Lower lobe of right lung (tissue), 2 donors: ENCODE data around the gene SLC7A1. TPM values are rescaled to one million over a fixed set of nuclear protein-coding genes. Genes with fewer than 3 reads are reported as not detected.

Source experiments
- ATAC-seq, 2 donors: fragments of 200-7000 bp; cut with Tn5 transposase; one replicate each; pipeline ENCODE4 v1.9.1; 2020 to 2022; ENCODE audit warnings: mild to moderate bottlenecking in 2 of 2, moderate library complexity in 2 of 2
- DNase-seq: peaks from one replicate; pipeline ENCODE4 v3.0.0-alpha.2; 2020
- H3K27ac ChIP-seq: fragments of 200-600 bp; one replicate; pipeline ENCODE4 v1.8.0; 2022
- H3K27me3 ChIP-seq: fragments of 200-600 bp; one replicate; pipeline ENCODE4 v1.8.0; 2022; ENCODE audit warnings: low read depth
- H3K36me3 ChIP-seq: fragments of 200-600 bp; one replicate; pipeline ENCODE4 v1.8.0; 2022; ENCODE audit warnings: mild to moderate bottlenecking
- H3K4me1 ChIP-seq: fragments of 200-600 bp; one replicate; pipeline ENCODE4 v1.8.0; 2022
- H3K4me3 ChIP-seq: fragments of 200-600 bp; one replicate; pipeline ENCODE4 v1.8.0; 2022; ENCODE audit warnings: mild to moderate bottlenecking
- H3K9me3 ChIP-seq: fragments of 200-600 bp; one replicate; pipeline ENCODE4 v1.8.0; 2022
- intact Hi-C: fragments of 100-400 bp; cut with DNase I; formaldehyde crosslinking; loops from one replicate; pipeline ENCODE4 v1.11.0; 2022
- total RNA-seq: library from RNA; stranded (reverse); fragmentation: NEBNext Ultra II Directional; extraction: Animal tissue kit (Norgen Biotek cat#: 25700); gene quantifications from one replicate; pipeline ENCODE4 v1.2.1, GENCODE V29; 2021
- TF ChIP-seq, protein P1 (sequence below): fragments of 200-600 bp; IDR thresholded peaks from one replicate; pipeline ENCODE4 v1.8.0; 2022; ENCODE audit warnings: antibody characterized with exemption, mild to moderate bottlenecking
- donor health status: DM: no; HTN: yes; CAD: no; lungs with severe emphysema.

Gene SLC7A1
- total RNA-seq, 1 donor from 2014 or later: 19.2 TPM

DNA sequence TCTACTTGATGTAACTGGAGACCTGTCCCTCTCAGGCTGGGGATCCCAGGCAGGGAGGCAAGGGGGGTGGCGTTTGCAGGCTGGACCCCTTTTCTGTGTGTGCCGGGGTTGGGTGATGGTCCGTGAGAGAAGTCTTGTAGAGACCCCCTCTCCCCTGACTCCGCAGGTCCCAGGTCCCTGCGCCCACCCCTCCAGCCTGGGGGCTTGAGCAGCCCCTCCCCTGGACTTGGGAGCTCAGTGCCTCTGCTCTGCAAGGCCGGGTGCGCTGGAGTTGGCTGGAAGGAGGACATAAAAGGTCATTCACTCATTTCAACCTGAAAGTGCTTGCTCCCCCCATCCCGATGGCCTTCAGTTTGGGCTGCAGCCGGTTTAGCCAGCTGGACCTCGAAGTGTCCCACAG, 89.5 kb downstream of the SLC7A1 start:
- H3K4me1 ChIP-seq: no peaks in the 10 kb centered on the region
- intact Hi-C loops: no loop called here
- ATAC-seq: no peak
- no peak overlapping the region for H3K4me3 ChIP-seq
- no peaks in the 10 kb centered on the region for H3K9me3 ChIP-seq
- H3K36me3 ChIP-seq: no peaks in the 10 kb centered on the region
- no peak overlapping the region for H3K27ac ChIP-seq
- DNase-seq: no peak
- H3K27me3 ChIP-seq: no peaks in the 10 kb centered on the region
- TF ChIP-seq, protein P1, sequence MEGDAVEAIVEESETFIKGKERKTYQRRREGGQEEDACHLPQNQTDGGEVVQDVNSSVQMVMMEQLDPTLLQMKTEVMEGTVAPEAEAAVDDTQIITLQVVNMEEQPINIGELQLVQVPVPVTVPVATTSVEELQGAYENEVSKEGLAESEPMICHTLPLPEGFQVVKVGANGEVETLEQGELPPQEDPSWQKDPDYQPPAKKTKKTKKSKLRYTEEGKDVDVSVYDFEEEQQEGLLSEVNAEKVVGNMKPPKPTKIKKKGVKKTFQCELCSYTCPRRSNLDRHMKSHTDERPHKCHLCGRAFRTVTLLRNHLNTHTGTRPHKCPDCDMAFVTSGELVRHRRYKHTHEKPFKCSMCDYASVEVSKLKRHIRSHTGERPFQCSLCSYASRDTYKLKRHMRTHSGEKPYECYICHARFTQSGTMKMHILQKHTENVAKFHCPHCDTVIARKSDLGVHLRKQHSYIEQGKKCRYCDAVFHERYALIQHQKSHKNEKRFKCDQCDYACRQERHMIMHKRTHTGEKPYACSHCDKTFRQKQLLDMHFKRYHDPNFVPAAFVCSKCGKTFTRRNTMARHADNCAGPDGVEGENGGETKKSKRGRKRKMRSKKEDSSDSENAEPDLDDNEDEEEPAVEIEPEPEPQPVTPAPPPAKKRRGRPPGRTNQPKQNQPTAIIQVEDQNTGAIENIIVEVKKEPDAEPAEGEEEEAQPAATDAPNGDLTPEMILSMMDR: no peak

DNA sequence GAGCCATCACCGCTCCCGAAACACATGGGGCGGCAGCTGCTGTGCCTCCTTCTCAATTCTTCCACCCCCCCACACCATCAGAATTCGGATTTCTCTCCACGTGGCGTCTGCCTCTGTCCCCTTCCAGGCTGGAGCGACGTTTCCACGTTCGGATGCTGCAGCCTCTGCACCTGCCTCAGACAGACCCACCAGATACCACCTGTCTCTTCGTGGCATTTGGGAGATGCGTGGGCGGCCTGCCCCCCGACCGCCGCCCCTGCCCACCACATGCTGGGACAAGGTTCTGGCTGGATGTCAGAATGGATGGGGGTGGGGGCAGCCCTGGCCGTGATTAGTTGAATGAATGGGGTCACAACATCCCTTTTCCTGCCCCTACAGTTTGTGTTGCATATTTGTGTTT, 90.0 kb downstream of the SLC7A1 start:
- no peaks in the 10 kb centered on the region for H3K36me3 ChIP-seq
- ATAC-seq (no peak), DNase-seq (no peak)
- H3K27me3 ChIP-seq: no peaks in the 10 kb centered on the region
- no peak overlapping the region for H3K27ac ChIP-seq
- no peaks in the 10 kb centered on the region for H3K9me3 ChIP-seq
- TF ChIP-seq, protein P1: no peak
- intact Hi-C loops: no loop called here
- H3K4me3 ChIP-seq: no peak overlapping the region
- no peaks in the 10 kb centered on the region for H3K4me1 ChIP-seq

DNA sequence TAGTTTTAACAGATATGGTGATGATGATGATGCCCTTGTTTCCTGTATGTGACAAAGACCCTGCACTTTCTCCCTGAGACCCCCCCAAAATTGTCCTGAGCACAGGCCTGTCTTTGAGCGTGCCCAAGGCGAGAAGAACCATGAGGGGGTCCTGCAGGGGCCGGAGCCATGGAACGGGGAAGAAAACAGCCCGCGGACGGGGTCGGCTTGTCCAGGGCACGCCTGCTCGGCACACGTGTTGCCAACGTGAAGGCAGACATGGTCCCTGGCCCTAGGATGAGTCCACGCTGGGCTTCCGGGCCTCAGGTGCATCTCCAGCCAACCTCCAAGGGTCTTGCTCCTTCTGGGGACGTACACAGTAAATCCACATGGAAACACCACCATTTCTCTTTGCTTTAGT, 90.8 kb downstream of the SLC7A1 start:
- Histone ChIP-seq H3K36me3 (no peaks in the 10 kb centered on the region), H3K4me3 (no peak overlapping the region), H3K9me3 (no peaks in the 10 kb centered on the region), H3K27me3 (no peaks in the 10 kb centered on the region), H3K27ac (no peak overlapping the region), H3K4me1 (no peaks in the 10 kb centered on the region)
- DNase-seq: no peak
- ATAC-seq: no peak
- TF ChIP-seq, protein P1: no peak
- intact Hi-C loops: no loop called here

DNA sequence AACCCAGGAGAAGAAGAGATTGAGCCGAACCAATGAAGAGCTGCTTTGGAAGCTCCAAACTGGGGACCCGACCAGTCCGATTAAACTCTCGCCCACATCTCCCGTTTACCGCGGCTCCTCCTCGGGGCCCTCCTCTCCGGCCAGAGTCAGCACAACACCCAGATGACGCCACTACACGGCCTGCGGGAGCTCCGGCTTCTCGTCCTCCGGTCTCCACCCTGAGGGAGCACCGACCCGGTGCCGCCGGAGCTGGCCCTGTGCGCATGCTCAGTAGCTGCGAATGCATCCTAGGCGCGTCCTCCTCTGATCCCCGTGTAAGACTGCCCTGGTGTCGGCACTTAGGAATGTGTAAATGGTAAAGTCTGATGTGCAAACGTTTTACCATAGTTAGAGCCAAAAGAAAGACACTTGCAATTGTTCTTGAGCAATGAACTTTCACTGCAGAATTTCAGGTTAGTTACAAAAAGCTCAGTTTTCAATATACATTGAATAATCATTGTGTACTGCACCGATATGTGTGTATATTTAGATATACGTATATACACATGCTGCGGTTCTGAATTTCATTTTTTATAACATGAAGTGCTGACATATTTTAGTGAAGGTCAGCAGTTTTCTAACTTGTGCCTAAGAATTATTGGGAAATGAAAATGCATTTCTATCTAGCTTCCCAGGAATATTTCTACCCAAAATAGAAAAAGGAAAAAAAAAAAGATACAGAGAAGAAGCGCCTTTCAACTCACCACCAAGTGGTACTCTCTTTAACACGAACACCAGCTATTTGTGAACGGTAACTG, 92.2 kb downstream of the SLC7A1 start:
- no peaks in the 10 kb centered on the region for H3K36me3 ChIP-seq

DNA sequence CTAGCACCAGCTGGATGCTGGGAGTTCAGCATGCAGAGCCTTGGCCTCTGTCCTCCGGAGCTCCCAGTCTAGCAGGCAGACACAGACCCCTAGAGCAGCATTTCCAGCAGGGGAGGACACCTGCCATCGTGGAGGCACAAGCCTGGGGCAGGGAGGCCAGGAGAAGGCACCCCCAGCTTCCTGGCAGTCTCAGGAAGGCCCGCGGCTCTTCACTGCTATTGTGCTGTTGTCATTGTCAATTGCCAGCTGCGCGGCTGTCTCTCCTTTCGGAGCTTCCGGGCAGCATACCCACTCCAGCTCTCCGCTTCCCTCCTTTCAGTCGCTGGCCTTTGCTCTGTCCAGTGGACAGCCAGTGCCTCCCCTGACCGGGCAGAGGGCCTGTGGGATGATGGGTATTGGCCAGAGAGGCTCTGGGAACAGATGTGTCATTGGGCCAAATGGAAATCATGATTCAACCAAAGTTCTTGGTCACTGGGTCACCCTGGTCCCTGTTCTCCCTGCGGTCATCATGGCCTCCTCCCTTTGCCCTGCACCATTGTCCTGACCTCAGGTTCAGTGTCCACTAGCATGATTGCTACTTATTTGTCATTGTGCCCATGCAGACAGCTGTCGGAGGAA, 93.0 kb downstream of the SLC7A1 start:
- DNase-seq: no peak

More for the DNA sequence above, 92.2 kb downstream of the SLC7A1 start:
- Histone ChIP-seq H3K4me3 (no peak overlapping the region), H3K27ac (no peak overlapping the region), H3K27me3 (no peaks in the 10 kb centered on the region), H3K4me1 (no peaks in the 10 kb centered on the region), H3K9me3 (no peaks in the 10 kb centered on the region)
- TF ChIP-seq, protein P1: no peak
- DNase-seq (no peak), ATAC-seq (no peak)
- intact Hi-C loops: no loop called here

More for the DNA sequence above, 93.0 kb downstream of the SLC7A1 start:
- intact Hi-C loops: no loop called here
- Histone ChIP-seq H3K9me3 (no peaks in the 10 kb centered on the region), H3K27ac (no peak overlapping the region), H3K4me3 (no peak overlapping the region), H3K4me1 (peaks cover 3% of the 10 kb centered on the region), H3K36me3 (no peaks in the 10 kb centered on the region), H3K27me3 (no peaks in the 10 kb centered on the region)
- TF ChIP-seq, protein P1: no peak
- ATAC-seq: no peak
